ENCODE data around the gene YIPF4. TPM values are rescaled to one million over a fixed set of nuclear protein-coding genes. Genes with fewer than 3 reads are reported as not detected.

Gene YIPF4
- total RNA-seq, result 10 to 100 TPM; 51.6 to 63.5 TPM
- long read RNA-seq, full-length matches to known transcripts, result 83 of 91 reads
- long read RNA-seq, partial matches to known transcripts, result 3 of 91 reads
- long read RNA-seq, other reads (novel, unspliced or antisense), result 5 of 91 reads

- peak; percentile 99 for ATAC-seq
- intact Hi-C loops (cut with DNase I, micrococcal nuclease), result no loop called here
- DNase-seq, result peak; percentile 82 to 86
Observed at GRCh38 chr2:32277674-32278477, at the start of gene YIPF4. Gene YIPF4 (plus strand): TSS chr2:32277904. CDS start chr2:32278156, 252 bp downstream.

GRCh38 chr2:32228181-32228580 lies 49.5 kb upstream of the YIPF4 start:
- DNase-seq (no peak), ATAC-seq (no peak)
- intact Hi-C loops (cut with DNase I, micrococcal nuclease), result no loop called here

GRCh38 chr2:32229635-32230034 lies 48.1 kb upstream of the YIPF4 start:
- no peak for DNase-seq
- ATAC-seq, result no peak
- intact Hi-C loops (cut with DNase I, micrococcal nuclease), result no loop called here

- DNase-seq (no peak), ATAC-seq (no peak)
- intact Hi-C loops (cut with DNase I, micrococcal nuclease), result no loop called here
Observed at GRCh38 chr2:32231959-32232358, 45.7 kb upstream of the YIPF4 start.

- DNase-seq (no peak), ATAC-seq (no peak)
- intact Hi-C loops (cut with DNase I, micrococcal nuclease), result no loop called here
Observed at GRCh38 chr2:32235315-32235714, 42.4 kb upstream of the YIPF4 start.

- intact Hi-C loops (cut with DNase I, micrococcal nuclease), result no loop called here
- DNase-seq, result no peak
- ATAC-seq, result no peak
Observed at GRCh38 chr2:32237488-32237887, 40.2 kb upstream of the YIPF4 start.

- intact Hi-C loops (cut with DNase I, micrococcal nuclease), result no loop called here
- DNase-seq, result no peak
- ATAC-seq, result no peak
Observed at GRCh38 chr2:32237996-32238395, 39.7 kb upstream of the YIPF4 start.

GRCh38 chr2:32242331-32242730 lies 35.4 kb upstream of the YIPF4 start:
- DNase-seq (no peak), ATAC-seq (no peak)
- intact Hi-C loops (cut with DNase I, micrococcal nuclease), result no loop called here

GRCh38 chr2:32246911-32247310 lies 30.8 kb upstream of the YIPF4 start:
- intact Hi-C loops (cut with DNase I, micrococcal nuclease), result no loop called here
- ATAC-seq, result peak; percentile 61
- DNase-seq, result no peak

GRCh38 chr2:32248299-32248698 lies 29.4 kb upstream of the YIPF4 start:
- intact Hi-C loops (cut with DNase I, micrococcal nuclease), result no loop called here
- DNase-seq, result peak in 1 of 2 donors; percentile 15
- peak; percentile 88 for ATAC-seq

- ATAC-seq, result no peak
Observed at GRCh38 chr2:32249731-32250236, 27.9 kb upstream of the YIPF4 start.

GRCh38 chr2:32250290-32250689 lies 27.4 kb upstream of the YIPF4 start:
- DNase-seq (no peak), ATAC-seq (no peak)
- intact Hi-C loops (cut with DNase I, micrococcal nuclease), result no loop called here

More at GRCh38 chr2:32249731-32250236, 27.9 kb upstream of the YIPF4 start:
- no peak for DNase-seq
- intact Hi-C loops (cut with DNase I, micrococcal nuclease), result no loop called here

- no peak for DNase-seq
- intact Hi-C loops (cut with DNase I, micrococcal nuclease), result no loop called here
- ATAC-seq, result no peak
Observed at GRCh38 chr2:32258242-32258641, 19.5 kb upstream of the YIPF4 start.

- intact Hi-C loops (cut with DNase I, micrococcal nuclease), result no loop called here
- no peak for DNase-seq
Observed at GRCh38 chr2:32260376-32260775, 17.3 kb upstream of the YIPF4 start.

GRCh38 chr2:32262105-32262504 lies 15.6 kb upstream of the YIPF4 start:
- ATAC-seq (peak; percentile 41), DNase-seq (no peak)

More at GRCh38 chr2:32260376-32260775, 17.3 kb upstream of the YIPF4 start:
- ATAC-seq, result no peak

GRCh38 chr2:32264422-32265105 lies 13.1 kb upstream of the YIPF4 start, which contains the start of gene NLRC4:
Gene NLRC4 (minus strand): TSS chr2:32264886. CDS start chr2:32256775, 8,111 bp downstream.
- DNase-seq (no peak), ATAC-seq (no peak)
- intact Hi-C loops (cut with DNase I, micrococcal nuclease), result no loop called here

More at GRCh38 chr2:32262105-32262504, 15.6 kb upstream of the YIPF4 start:
- intact Hi-C loops (cut with DNase I, micrococcal nuclease), result no loop called here

- DNase-seq, result no peak
Observed at GRCh38 chr2:32271063-32271462, 6.6 kb upstream of the YIPF4 start.

GRCh38 chr2:32272279-32272678 lies 5.4 kb upstream of the YIPF4 start:
- intact Hi-C loops (cut with DNase I, micrococcal nuclease), result no loop called here
- no peak for DNase-seq

More at GRCh38 chr2:32271063-32271462, 6.6 kb upstream of the YIPF4 start:
- intact Hi-C loops (cut with DNase I, micrococcal nuclease), result no loop called here
- ATAC-seq, result no peak

GRCh38 chr2:32274289-32274688 lies 3.4 kb upstream of the YIPF4 start:
- ATAC-seq (no peak), DNase-seq (no peak)
- intact Hi-C loops (cut with DNase I, micrococcal nuclease), result no loop called here

More at GRCh38 chr2:32272279-32272678, 5.4 kb upstream of the YIPF4 start:
- no peak for ATAC-seq

All from left colon (tissue), 2 donors.